Stimulated activated CD8-positive, alpha-beta memory T cell treated with anti-CD3 and anti-CD28 coated beads, Interleukin-12 subunit alpha, Interleukin-12 subunit beta, amount 100 ng/mL, for 24 hours (primary cell): ENCODE data around the gene C9.
"Not testable (repeated sequence)": the region's sequence is repeated elsewhere in the genome, so short reads cannot be mapped to it uniquely, and the experiment has no call there.

ENCODE experiments used
- DNase-seq: peaks from one replicate; pipeline ENCODE4 v3.0.0-alpha.2; 2020; ENCODE audit errors: extremely low read depth

The C9 gene

GRCh38 chr5:39262981-39263380, 101.3 kb downstream of the C9 start:
- no peak for DNase-seq

DNA sequence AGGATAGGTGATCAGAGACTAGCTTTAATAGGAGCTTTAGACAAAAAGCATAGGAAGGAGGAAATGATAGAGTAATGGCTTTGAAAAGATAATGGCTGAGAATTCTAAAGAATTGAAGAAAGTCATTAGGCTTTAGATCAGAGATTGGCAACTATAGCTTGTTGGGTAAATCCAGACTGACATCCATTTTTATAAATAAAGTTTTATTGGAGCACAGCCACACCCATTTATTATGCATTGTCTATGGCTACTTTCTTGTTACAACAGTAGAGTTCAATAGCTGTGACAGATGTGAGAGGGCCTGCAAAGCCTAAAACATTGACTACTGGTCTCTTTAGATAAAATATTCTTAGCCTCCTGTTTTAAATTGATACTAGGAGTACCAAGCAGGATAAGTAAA, 104.2 kb downstream of the C9 start:
- DNase-seq = no peak

- DNase-seq = no peak
Measured at GRCh38 chr5:39257554-39257953, 106.7 kb downstream of the C9 start.

GRCh38 chr5:39256477-39257235, 107.6 kb downstream of the C9 start:
- no peak for DNase-seq

DNA sequence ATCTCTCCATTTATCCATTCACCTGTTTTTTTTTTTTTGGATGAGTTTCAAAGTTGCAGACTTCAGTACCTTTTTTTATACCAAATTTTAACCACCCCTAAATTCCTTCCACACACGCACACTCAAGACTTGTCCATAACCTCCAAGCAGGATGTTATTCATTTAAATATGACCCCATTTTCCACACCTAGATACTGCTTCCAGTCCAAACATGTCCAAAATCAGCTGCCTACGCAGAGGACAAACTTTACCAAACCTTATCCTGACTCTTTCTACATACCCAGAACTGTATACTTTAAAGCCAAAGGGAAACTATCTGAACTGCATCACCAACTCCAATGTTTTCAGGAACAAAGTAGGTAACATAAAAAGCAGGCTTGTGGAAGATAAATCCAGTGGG, 108.9 kb downstream of the C9 start:
- no peak for DNase-seq

GRCh38 chr5:39254671-39255070, 109.6 kb downstream of the C9 start:
- no peak for DNase-seq

DNA sequence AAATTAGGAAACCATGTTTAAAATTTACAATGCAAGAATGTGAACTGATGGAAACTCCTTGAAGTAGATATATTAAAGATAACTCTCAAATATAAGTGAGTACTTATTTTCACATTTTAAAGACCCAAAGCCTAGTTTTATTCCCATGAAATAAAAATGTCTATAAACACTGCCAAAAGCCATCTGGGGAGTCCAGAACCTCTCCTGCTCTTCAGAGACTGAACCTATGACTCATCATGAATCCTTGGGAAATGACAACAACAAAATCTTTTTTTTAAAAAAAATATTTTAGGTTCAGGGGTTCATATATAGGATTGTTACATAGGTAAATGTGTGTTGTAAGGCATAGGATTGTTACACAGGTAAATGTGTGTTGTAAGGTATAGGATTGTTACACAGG, 111.1 kb downstream of the C9 start:
- DNase-seq = no peak

GRCh38 chr5:39249564-39250274, 114.6 kb downstream of the C9 start:
- DNase-seq = no peak

- no peak for DNase-seq
Measured at GRCh38 chr5:39249069-39249468, 115.2 kb downstream of the C9 start.

- DNase-seq = no peak
Measured at GRCh38 chr5:39240750-39241149, 123.5 kb downstream of the C9 start.

DNA sequence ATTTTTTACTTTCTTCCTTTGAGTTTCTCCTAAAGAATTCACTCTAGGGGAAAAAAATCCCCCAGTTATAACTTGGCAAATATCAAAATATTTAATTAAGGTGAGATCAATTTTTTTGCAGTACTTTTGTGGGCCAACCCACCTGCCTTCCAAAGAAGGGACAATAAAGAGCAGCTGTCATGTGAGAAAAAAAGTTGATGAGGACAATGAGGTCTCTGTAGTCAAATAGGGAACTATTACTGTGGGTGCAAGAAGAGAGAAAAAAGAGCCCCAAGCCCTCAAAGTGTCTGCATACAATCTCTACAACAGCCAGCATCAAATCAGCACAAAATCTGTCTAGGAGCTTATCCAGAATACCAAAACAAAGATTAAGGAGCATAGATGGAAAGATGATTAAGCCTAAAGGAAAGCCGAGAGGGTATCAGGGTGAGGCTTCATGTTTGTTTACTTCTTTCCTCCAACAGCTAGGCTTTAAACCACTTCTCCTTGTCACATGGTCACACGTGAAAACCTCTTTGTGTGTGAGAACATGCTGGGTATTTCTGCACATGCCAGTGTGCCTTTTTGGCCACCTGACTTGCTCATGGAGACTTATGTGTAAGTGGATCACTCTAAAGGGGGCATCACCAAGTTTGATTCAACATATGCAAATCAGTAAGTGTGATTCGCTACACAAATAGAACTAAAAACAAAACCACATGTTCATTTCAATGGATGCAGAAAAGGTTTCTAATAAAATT, 125.8 kb downstream of the C9 start:
- no peak for DNase-seq

DNA sequence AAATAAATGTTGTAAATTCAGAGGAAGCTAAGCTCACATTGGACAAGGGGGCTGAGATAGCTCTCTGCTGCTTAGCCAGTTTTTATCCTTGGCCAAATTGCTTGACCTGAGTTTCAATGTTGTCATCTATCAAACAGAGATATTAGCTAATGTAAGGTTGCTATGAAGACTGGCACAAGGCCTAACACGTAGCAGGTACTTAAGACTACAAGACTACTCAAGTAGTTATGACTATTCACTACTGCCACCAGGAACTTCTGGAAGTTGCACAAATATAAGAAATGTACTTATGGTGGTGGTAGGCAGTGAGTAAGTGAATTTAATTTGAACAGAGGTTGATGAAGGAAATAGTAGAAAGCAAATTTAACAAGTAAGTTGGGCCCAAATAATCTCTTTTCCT, 127.6 kb downstream of the C9 start:
- DNase-seq = no peak

DNA sequence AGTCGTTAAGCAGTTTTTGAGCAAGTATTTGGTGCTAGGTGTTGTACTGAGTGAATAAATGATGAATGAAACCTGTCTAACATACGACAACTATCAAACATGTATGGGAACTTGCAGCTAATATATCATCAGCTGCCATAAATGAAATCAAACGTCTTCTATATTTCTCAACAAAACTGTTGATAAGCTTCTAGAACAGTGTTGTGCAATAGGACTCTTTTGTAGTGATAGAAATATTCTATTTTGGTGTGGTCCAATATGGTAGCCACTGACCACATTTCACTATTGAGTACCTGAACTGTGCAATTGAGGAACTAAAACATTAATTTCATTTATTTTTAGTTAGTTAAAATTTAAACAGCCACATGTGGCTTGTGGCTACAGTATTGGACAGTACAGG, 128.6 kb downstream of the C9 start:
- no peak for DNase-seq

DNA sequence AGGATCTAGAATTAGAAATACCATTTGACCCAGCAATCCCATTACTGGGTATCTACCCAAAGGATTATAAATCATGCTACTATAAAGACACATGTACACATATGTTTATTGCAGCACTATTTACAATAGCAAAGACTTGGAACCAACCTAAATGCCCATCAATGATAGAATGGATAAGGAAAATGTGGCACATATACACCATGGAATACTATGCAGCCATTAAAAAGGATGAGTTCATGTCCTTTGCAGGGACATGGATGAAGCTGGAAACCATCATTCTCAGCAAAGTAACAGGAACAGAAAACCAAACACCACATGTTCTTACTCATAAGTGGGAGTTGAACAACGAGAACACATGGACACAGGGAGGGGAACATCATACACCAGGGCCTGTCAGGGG, 129.8 kb downstream of the C9 start:
- not testable (repeated sequence) for DNase-seq
